NB4 (cell line): ENCODE measurements around the gene USP3.

Experiments used
- MAX ChIP-seq: IDR thresholded peaks from 2 replicates; pipeline ENCODE4 v1.6.1; 2011; ENCODE audit warnings: low read depth, low read length
- MYC ChIP-seq: IDR thresholded peaks from 2 replicates; pipeline ENCODE4 v1.6.1; 2011; ENCODE audit warnings: low read depth, low read length
- POLR2A ChIP-seq: IDR thresholded peaks from 2 replicates; pipeline ENCODE4 v1.6.1; 2011; ENCODE audit warnings: mild to moderate bottlenecking; ENCODE audit not compliant: insufficient read length; ENCODE audit errors: extremely low read depth
- TF ChIP-seq, protein P1 (sequence below): IDR thresholded peaks from one replicate; pipeline ENCODE4 v1.5.1; 2012; ENCODE audit warnings: low read depth, low read length

DNA sequence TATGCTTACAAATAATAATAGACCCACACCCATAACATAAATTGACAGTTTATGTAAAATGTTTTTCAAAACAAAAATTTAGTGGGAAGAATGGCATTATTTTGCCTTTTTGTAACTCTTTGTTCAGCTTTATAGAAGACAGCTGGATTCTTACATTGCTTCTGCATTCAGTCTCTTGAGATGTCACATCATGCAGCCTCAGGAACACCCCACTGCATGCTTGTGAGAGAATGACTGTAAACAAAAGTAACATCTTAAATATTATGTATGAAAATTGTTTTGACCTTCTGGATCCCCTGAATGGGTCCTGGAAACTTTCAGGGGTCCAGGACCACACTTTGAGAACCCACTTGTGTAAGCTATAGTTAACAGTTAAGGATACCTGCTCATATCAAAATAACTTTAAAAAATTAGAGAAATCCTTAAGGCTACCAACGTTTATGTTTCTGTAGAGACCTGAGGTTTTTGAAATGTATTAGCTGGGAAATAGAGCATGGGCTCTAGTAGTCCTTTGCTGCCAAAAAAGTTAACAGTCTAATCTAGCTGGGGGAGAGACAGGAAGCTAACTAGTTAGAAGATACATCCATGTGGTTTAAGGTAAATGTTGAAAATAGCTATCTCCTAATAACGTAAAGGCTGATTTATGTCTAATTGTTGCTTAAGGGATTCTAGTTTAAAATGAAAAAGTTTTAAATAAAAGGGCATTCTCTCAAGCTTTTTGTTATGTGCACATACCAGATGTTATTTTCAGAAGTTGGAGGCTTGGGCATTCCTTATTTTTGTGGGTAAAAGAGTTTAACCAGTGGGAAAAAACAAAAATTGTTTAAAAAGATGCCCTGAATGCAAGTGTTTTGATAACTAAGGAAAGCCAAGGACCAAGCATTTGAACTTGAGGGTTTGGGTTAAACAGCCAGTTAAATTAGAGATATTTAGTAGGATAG is 3.8 kb downstream of the USP3 start:
- TF ChIP-seq POLR2A (no peak), MAX (no peak), MYC (no peak)
- TF ChIP-seq, protein P1, sequence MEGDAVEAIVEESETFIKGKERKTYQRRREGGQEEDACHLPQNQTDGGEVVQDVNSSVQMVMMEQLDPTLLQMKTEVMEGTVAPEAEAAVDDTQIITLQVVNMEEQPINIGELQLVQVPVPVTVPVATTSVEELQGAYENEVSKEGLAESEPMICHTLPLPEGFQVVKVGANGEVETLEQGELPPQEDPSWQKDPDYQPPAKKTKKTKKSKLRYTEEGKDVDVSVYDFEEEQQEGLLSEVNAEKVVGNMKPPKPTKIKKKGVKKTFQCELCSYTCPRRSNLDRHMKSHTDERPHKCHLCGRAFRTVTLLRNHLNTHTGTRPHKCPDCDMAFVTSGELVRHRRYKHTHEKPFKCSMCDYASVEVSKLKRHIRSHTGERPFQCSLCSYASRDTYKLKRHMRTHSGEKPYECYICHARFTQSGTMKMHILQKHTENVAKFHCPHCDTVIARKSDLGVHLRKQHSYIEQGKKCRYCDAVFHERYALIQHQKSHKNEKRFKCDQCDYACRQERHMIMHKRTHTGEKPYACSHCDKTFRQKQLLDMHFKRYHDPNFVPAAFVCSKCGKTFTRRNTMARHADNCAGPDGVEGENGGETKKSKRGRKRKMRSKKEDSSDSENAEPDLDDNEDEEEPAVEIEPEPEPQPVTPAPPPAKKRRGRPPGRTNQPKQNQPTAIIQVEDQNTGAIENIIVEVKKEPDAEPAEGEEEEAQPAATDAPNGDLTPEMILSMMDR: no peak
